IMR-90 (cell line): Measurements from ENCODE around the gene CDC25B.

ENCODE experiments used
- BHLHE40 ChIP-seq: fragments of 150-350 bp; IDR thresholded peaks from 2 replicates; pipeline ENCODE4 v1.6.1; 2016; ENCODE audit warnings: mild to moderate bottlenecking, low read depth, low read length
- CEBPB ChIP-seq: IDR thresholded peaks from 2 replicates; pipeline ENCODE4 v1.6.1; 2012; ENCODE audit warnings: low read depth, low read length, improper control_type of control experiment
- CHD1 ChIP-seq: IDR thresholded peaks from 2 replicates; pipeline ENCODE4 v1.6.1; 2012; ENCODE audit warnings: low read depth, low read length, improper control_type of control experiment
- MAFK ChIP-seq: IDR thresholded peaks from 2 replicates; pipeline ENCODE4 v1.6.1; 2012; ENCODE audit warnings: low read depth, low read length, improper control_type of control experiment
- MXI1 ChIP-seq: IDR thresholded peaks from 2 replicates; pipeline ENCODE4 v1.6.1; 2012; ENCODE audit warnings: low read depth, mild to moderate bottlenecking, low read length, moderate library complexity, borderline replicate concordance
- POLR2A ChIP-seq: IDR thresholded peaks from 2 replicates; pipeline ENCODE4 v1.6.1; 2012; ENCODE audit warnings: mild to moderate bottlenecking, low read depth, low read length
- RAD21 ChIP-seq: IDR thresholded peaks from 2 replicates; pipeline ENCODE4 v1.6.1; 2012; ENCODE audit warnings: low read length, improper control_type of control experiment
- RCOR1 ChIP-seq: IDR thresholded peaks from 2 replicates; pipeline ENCODE4 v1.6.1; 2012; ENCODE audit warnings: mild to moderate bottlenecking, low read length, improper control_type of control experiment; ENCODE audit not compliant: insufficient replicate concordance
- RFX5 ChIP-seq: IDR thresholded peaks from 2 replicates; pipeline ENCODE4 v1.8.0; 2012; ENCODE audit warnings: low read depth, mild to moderate bottlenecking, low read length, moderate library complexity
- SMC3 ChIP-seq: fragments of 150-350 bp; IDR thresholded peaks from 2 replicates; pipeline ENCODE4 v1.6.1; 2016; ENCODE audit warnings: low read depth, mild to moderate bottlenecking, antibody characterized with exemption, low read length, moderate library complexity
- TF ChIP-seq, protein P1 (sequence below): conservative IDR thresholded peaks from 2 replicates; pipeline ENCODE4 v1.5.1; 2012; ENCODE audit warnings: mild to moderate bottlenecking, low read depth, low read length, improper control_type of control experiment
- TF ChIP-seq, protein P2 (sequence below): fragments of 150-350 bp; IDR thresholded peaks from 2 replicates; pipeline ENCODE4 v1.6.1; 2017; ENCODE audit warnings: mild to moderate bottlenecking, antibody characterized with exemption, low read length, low read depth

DNA sequence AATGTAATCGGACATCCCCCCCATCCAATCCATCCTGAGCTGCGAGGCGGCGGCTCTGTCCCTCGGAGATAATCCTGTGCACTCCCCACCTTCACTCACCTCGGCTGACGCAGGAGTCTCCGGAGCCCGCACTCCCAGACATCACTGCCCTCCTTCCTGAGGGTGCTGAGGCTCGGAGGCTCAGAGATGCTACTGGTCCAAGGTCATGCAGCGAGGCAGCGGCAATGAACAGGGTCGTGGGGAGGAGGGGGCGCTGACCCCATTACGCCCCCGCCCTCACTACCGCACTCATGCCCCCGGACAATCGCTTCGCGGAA lies 29.0 kb upstream of the CDC25B start:
- no peak for TF ChIP-seq CHD1
- TF ChIP-seq POLR2A: no peak
- TF ChIP-seq, protein P1, sequence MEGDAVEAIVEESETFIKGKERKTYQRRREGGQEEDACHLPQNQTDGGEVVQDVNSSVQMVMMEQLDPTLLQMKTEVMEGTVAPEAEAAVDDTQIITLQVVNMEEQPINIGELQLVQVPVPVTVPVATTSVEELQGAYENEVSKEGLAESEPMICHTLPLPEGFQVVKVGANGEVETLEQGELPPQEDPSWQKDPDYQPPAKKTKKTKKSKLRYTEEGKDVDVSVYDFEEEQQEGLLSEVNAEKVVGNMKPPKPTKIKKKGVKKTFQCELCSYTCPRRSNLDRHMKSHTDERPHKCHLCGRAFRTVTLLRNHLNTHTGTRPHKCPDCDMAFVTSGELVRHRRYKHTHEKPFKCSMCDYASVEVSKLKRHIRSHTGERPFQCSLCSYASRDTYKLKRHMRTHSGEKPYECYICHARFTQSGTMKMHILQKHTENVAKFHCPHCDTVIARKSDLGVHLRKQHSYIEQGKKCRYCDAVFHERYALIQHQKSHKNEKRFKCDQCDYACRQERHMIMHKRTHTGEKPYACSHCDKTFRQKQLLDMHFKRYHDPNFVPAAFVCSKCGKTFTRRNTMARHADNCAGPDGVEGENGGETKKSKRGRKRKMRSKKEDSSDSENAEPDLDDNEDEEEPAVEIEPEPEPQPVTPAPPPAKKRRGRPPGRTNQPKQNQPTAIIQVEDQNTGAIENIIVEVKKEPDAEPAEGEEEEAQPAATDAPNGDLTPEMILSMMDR: no peak
- TF ChIP-seq CEBPB: no peak
- TF ChIP-seq MXI1: no peak
- TF ChIP-seq SMC3: no peak
- TF ChIP-seq MAFK: no peak
- no peak for TF ChIP-seq BHLHE40
- TF ChIP-seq, protein P2, sequence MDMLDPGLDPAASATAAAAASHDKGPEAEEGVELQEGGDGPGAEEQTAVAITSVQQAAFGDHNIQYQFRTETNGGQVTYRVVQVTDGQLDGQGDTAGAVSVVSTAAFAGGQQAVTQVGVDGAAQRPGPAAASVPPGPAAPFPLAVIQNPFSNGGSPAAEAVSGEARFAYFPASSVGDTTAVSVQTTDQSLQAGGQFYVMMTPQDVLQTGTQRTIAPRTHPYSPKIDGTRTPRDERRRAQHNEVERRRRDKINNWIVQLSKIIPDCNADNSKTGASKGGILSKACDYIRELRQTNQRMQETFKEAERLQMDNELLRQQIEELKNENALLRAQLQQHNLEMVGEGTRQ: no peak
- no peak for TF ChIP-seq RAD21
- TF ChIP-seq RFX5: no peak
- no peak for TF ChIP-seq RCOR1
